Thyroid gland (tissue), 4 donors: ENCODE measurements around the gene TRANK1.

Source experiments
- CTCF ChIP-seq, 6 experiments: fragments of 200-600 bp in 3 of 6; fragments of 450-650 bp in 3 of 6; sonication (generic) in 3 of 6; IDR thresholded peaks; one replicate each; pipeline ENCODE4 v1.5.1; 2016 to 2019; ENCODE audit warnings: antibody characterized with exemption in 6 of 6, mild to moderate bottlenecking in 2 of 6, inconsistent platforms in 1 of 6, moderate library complexity in 1 of 6
- POLR2A ChIP-seq, 2 donors: fragments of 450-650 bp; IDR thresholded peaks; one replicate each; pipeline ENCODE4 v1.6.1; 2017; ENCODE audit warnings: antibody characterized with exemption in 2 of 2, mild to moderate bottlenecking in 2 of 2, moderate library complexity in 1 of 2

DNA sequence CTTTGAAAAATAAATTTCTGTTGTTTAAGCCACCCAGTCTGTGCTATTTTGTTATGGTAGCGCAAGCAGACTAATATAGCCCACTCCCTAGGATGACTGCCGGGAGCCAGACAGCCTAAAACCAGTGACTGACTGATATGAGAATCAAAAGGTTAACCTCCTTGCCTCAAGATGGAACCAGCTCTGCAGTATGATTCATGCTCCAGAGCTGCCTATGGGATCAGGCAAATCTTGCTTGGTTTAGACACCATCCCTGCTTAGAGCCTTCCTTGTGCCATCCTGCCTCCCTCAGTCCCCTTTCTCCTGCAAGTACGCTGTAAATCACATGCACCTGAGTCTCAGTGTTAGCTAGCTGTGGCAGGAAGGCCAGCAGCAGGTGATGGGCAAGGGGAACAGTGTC lies 39.3 kb downstream of the TRANK1 start:
- TF ChIP-seq CTCF (IDR thresholded peaks at IDR 0.05) (no peak), POLR2A (IDR thresholded peaks at IDR 0.05) (no peak)
